NCI-H187 (cell line): Measurements from ENCODE around the gene SYT9.
A peak's percentile ranks its signal among the peaks of the same experiment; 100 is the strongest.
"Not testable (repeated sequence)": the region's sequence is repeated elsewhere in the genome, so short reads cannot be mapped to it uniquely, and the experiment has no call there.

Experiments used
- DNase-seq, 2 experiments: peaks; one replicate each; lab custom pipeline; 2025; lab: John Stamatoyannopoulos, UW

The SYT9 gene

GRCh38 chr11:7506243-7506642 is 254.5 kb downstream of the SYT9 start:
- DNase-seq: no peak

GRCh38 chr11:7508087-7508486 is 256.4 kb downstream of the SYT9 start:
- DNase-seq: no peak

DNA sequence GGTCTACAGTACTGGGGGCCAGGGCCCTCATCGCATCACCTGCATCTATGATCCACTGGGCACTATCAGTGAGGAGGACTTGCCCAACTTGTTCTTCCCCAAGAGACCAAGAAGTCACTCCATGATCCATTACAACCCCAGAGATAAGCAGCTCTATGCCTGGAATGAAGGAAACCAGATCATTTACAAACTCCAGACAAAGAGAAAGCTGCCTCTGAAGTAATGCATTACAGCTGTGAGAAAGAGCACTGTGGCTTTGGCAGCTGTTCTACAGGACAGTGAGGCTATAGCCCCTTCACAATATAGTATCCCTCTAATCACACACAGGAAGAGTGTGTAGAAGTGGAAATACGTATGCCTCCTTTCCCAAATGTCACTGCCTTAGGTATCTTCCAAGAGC is 258.3 kb downstream of the SYT9 start:
- no peak for DNase-seq

GRCh38 chr11:7511401-7511800 is 259.7 kb downstream of the SYT9 start:
- DNase-seq: no peak

GRCh38 chr11:7512525-7513233 is 261.0 kb downstream of the SYT9 start:
- no peak for DNase-seq

- DNase-seq: peak; percentile 18 to 32
These were observed 261.8 kb downstream of the SYT9 start, which contains the start of gene PPFIBP2 for GRCh38 chr11:7513234-7514098. Gene PPFIBP2 (plus strand): TSS chr11:7513999. CDS start chr11:7549476, 35,477 bp downstream.

DNA sequence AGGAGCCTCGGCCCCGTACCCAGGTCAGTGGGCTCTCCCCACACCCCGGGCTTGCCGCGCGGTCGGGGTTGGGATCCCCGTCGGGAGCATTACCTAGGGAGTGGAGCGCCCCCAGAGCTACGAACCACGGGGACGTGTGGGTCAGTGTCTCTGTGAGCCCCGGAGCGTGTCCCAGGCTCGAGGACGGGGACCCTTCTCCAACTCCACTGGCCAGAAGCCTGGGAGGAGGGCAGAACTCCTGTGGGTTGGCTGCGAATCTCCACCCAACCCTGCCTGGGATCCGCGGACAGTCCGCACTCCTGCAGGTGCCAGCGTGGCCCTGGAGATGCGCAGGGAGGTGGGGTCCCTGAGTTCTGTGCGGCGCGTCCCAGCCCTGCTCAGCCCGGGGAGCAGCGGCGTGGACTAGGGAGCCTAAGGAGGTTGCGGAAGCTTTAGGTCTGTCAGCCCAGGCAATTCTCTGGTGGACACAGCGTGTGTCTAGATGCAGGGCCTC is 262.4 kb downstream of the SYT9 start:
- no peak for DNase-seq

DNA sequence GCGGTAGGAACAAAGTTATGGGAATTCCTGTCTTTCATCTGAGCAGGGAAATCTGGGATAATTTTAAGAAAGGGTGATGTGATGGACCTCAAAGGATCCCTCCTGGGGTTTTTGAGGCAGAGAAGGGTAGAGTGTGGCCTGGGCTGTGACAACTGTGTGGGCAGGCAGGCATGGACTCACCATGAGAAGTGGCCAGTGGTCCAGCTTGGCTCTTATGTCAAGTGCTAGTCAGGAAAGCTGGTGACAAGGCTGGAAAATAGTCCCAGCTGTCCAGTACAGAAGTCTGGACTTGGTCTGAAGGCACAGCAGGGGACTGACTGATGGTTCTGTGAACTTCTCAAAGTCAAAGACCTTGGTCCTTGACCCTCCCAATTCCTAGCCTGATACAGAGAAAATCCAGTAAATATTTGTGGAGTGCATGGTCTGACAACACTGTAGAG is 263.8 kb downstream of the SYT9 start:
- no peak for DNase-seq

DNA sequence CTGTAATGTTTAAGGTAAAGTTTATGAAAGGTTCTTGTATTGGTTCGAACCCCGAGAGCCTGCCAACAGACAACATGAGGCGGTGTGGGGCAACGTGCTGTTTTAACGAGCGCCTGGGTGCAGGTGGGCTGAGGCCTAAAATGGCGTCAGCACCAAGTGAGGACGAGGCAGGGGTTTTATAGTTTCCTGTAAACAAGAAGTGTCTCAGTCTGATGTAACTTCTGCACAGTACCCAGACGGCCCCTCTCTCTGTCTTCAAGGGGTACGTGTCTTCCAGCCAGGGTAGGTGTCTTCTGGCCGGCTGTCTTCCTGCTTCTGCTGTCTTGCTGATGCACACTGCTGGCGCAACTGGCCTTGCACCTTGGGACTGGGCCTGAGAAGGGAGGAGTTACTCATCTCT is 264.8 kb downstream of the SYT9 start:
- DNase-seq: no peak

GRCh38 chr11:7517743-7518142 is 266.0 kb downstream of the SYT9 start:
- not testable (repeated sequence) for DNase-seq
